SKM-1 (cell line): Measurements from ENCODE around the gene PGBD5.

Source experiments
- DNase-seq: peaks from one replicate; lab custom pipeline; 2025; ENCODE audit not compliant: unreplicated experiment; lab: John Stamatoyannopoulos, UW

The PGBD5 gene

DNA sequence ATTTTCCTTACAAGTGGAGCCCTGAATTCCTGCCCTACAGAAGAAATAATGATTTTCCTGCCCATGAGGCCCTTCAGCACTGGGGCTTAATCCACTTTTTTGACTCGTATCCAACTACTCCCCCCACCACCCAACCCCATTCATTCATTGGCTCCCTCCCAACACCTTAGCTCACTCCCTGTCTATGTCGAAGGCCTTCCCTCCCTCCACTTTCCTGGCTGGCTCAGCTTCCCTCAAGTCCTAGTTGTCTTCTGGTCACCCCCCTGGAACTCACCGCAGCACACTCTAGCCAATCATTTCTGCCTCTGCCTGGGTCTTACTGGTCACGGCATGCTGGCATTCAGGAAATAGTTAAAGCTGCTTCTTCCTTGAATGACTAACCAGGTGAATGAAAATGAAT lies 118.9 kb downstream of the PGBD5 start:
- DNase-seq, result no peak

DNA sequence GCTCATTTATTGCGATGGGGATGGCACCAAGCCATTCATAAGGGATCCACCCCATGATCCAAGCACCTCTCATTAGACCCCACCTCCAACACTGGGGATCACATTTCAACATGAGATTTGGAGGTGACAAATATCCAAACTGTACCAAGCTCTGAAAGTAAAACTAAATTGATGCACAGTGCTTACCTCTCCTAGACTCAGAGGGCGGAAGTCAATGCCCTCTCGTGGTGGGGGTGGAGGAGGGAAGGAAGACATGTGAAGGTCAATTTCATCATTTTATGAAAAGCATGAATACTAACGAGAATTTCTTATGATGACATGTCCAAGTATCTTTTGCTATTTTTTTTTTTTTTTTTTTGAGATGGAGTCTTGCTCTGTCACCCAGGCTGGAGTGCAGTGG lies 120.0 kb downstream of the PGBD5 start:
- DNase-seq, result no peak

DNA sequence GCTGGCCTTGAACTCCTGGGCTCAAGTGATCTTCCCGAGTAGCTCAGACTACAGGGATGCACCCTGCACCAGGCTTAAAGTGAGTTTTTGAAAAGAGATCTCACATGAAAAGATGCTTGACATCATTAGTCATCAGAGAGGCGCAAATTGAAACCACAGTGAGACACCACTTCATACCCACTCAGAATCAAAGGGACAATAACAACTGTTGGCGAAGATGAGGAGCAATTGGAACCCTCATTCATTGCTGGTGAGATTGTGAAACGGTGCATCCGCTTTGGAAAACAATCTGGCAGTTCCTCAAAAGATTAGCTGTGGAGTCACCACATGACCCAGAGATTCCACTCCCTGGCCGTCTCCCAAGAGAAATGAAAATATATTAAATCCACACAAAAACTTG lies 122.3 kb downstream of the PGBD5 start:
- no peak for DNase-seq

GRCh38 chr1:230303069-230303468 lies 123.1 kb downstream of the PGBD5 start:
- DNase-seq, result no peak

- no peak for DNase-seq
Measured at GRCh38 chr1:230301822-230302221, 124.3 kb downstream of the PGBD5 start.

GRCh38 chr1:230301322-230301721 lies 124.8 kb downstream of the PGBD5 start:
- no peak for DNase-seq

GRCh38 chr1:230300322-230301301 lies 125.5 kb downstream of the PGBD5 start:
- no peak for DNase-seq

DNA sequence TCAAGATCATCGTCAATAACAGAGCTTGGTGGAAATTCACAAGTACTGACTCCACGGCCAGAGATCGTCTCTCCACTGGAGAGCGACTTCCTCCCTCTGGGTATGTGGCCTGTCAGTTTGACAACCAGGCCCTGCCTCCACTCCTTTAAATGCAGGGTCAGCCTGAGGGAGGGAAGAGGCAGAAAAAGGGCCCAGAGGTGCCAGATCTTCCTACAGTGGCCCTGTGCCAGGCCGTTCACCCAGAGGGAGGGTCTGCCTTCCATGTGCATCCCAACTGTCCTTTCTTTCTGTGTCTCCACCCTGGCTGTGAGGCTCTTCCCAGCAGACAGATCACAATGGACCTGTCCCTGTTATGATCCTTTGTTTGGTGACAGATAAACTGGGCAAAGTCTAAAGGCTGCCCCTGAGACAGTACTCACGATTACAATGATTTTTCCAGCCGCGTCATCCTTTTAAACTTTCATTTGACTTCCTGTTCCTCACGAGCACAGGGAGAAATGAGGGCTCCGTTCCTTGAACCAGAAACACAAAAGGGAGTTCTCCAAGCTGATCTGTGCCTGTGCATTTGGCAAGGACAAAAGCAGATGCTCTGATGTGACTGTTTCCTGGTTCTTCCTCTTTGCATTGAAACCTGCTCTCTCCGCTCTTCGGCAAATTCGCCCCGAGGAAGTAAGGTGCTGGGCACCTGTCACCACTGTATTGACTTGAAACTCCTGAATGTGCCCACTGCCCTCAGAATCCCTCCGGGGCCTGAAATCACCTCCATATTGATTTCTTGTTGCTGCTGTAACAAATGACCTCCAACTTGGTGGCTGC lies 126.7 kb downstream of the PGBD5 start:
- no peak for DNase-seq

DNA sequence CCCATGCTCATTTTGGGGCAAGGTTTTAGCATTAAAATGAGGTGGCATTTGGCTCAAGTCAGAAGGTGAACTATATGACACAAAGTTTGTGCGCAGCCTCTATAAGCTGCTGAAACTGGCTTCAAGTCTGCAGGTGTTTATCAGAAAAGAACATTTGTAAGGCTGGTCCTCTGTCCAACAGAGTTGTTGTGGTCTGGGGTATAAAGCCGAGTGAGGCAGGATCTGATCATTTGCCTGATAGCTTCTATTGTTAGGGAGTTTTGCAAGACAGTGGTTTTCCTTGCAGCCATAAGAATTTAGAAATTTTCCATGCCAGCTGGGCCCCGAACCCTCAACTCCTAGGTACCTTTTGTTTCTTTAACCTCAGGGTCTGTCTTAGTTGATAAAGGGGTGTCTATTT lies 130.8 kb downstream of the PGBD5 start:
- DNase-seq, result no peak

GRCh38 chr1:230293390-230293700 lies 132.8 kb downstream of the PGBD5 start:
- no peak for DNase-seq

GRCh38 chr1:230292689-230293389 lies 133.3 kb downstream of the PGBD5 start:
- DNase-seq, result no peak

DNA sequence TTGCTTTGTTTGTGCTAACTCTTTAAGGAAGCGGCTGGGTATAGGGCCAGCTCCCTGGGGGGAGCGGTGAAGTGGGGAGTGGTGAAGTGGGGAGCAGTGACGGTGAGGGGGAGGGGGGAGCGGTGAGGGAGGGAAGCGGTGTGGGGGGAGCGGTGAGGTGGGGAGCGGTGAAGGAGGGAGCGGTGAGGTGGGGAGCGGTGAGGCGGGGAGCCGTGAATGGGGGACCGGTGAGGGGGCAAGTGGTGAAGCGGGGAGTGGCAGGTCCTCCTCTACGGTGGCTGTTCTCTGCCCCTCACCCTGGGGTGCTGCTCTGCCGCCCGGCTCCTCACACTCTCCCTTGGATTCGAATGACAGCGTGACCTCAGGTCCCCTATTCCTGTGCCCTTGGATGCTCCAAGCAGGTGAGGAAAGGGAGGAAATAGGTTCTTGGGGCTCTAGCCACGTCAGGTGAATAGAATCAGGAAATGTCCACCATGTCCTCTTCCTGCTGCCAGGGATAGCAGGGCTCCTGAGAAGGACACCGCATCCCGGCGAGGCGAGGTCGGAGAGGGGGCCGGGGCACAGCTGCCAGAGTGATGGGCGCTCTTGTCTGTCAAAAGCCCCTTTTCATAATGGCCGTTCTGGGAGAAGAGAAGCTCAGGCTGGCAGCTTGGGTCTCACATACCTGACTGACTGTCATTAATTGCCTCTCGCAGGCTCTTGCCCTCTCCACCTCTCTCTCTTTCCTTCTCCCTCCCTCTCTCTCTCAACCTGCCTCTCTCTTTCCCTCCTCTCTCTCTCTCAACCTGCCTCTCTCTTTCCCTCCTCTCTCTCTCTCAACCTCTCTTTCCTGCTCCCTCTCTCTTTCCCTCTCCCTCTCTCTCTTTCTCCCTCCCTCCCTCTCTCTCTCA lies 134.2 kb downstream of the PGBD5 start:
- DNase-seq, result no peak

GRCh38 chr1:230289350-230289644 lies 136.8 kb downstream of the PGBD5 start:
- no peak for DNase-seq

- DNase-seq, result no peak
Measured at GRCh38 chr1:230288641-230289349, 137.3 kb downstream of the PGBD5 start.

- DNase-seq, result no peak
Measured at GRCh38 chr1:230287674-230288315, 138.3 kb downstream of the PGBD5 start.

DNA sequence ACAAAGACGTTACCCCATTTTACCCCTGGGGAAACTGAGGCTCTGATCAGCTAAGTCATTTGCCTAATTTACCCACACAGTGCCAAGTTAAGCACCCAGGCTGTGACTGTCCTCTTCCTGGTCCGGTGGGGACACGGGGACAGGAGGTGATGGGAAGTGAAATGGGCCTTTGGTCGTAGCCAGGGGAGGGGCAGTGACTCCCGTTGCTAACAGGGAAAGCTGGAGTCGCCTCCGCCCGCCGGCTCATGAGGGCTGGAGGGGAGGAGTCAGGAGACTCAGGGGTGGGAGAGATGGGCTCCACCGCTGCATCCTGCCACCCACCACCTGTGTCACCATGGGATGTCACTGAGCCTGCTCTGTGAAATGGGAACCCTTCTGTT lies 139.3 kb downstream of the PGBD5 start:
- DNase-seq, result no peak

GRCh38 chr1:230286166-230286889 lies 139.8 kb downstream of the PGBD5 start:
- DNase-seq, result no peak

DNA sequence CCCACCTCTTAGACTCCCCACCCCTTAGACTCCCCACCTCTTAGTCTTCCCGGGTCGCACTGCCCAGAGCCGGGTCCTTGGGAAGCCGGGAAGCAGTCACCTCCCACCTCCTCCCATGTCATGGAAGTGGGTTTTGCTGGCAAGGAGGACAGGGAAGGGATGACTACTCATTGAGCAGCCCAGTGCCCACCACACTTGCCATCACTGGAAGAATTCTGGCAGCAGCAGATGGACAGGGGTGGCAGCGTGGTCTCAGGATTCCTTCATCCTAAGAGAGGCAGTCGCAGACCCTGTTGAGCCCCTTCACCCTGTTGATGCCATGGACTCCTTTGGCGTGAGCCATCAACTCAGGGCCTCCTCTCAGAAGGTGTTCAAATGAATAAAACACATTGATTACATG lies 140.8 kb downstream of the PGBD5 start:
- no peak for DNase-seq

DNA sequence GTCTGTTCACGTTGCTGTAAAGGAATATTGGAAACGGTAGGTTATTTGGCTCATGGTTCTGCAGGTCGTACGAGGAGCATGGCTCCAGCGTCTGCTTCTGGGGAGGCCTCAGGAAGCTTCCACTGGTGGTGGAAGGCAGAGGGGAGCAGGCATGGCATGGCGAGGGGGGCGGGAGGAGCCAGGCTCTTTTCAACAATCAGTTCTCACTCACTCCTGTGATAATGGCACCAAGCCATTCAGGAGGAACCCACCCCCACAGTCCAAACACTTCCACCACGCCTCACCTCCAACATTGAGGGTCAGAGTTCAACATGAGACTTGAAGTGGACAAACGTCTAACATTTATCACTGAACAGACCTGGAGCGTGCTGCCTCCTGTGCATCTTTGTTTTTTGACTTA lies 141.2 kb downstream of the PGBD5 start:
- no peak for DNase-seq
